ENCODE results near the gene OCSTAMP.

OCSTAMP gene

DNA sequence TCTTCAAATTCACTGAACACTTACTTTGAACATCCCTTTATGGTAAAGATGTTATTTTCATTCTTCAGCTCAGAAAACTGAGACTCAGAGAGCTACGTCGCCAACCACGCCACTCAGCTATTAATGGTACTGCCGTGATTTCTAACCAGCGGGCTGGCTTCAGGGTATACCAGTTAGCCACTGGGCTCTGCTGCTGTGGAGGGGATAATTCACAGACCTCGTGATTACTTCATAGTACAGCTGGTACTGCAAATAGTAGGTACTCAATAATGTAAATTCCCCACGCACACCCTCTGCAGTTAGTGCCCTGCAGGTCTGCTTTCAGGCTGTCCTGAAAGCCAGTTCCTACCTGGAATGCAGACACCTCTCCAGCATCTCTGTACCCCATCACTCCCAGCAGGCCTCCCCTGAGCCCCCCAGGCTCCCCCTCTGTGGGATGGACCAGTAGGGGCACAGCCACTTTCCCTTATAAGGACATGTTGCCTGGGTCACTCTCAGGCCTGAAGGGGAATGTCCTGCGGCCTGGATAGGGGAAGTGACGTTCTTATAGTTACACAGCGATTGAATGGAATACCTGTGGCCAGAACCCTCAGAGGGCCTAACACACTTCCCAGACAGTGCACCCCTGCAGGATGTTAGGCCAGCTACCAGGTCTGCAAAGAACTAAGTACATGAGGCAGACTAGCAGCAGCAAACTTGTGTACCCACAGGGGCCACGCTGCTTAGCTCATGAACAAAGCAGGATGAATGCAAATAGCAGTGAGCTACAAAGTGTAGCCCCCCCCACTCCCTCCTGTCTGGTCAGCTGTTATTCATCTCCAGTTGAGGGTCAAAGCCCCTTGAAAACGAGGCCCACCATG lies 1.3 kb upstream of the OCSTAMP start:
- DNase-seq, result no peak

DNA sequence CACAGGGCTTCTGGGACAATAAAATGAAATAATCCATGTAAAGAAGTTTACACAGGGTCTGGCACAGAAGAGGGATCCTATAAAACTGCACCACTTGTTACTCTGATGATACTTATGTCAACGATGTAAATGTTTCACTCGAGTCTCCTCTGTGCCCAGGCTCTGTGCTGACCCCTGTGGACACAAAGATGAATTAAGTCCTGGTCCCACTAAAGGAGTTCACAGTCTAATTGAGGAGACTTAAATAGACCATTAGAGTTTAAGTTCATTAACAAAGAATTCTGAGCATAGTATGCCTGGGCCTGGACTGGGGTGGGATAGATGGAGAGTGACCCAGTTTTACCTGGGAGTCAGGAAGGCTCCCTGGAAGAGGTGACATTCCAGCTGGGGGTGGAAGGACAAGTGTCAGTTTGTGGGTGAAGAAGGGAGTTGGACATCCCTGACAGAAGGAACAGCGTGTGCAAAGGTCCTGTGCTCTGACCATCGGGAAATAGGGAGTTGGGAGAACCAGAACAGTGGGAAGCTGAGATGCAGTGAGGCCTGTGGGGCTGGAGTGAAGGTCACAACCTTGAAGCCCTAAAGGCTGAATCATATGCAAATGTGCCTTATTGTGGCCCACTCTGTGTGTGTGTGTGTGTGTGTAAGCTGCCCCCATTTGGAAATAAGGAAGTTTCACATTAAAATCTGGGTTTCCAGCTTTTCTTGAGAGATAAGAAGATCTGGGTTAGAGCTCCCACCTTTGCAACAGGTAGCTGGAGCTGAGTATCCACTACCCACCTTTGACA lies 1.1 kb downstream of the OCSTAMP start:
- no peak for DNase-seq

DNA sequence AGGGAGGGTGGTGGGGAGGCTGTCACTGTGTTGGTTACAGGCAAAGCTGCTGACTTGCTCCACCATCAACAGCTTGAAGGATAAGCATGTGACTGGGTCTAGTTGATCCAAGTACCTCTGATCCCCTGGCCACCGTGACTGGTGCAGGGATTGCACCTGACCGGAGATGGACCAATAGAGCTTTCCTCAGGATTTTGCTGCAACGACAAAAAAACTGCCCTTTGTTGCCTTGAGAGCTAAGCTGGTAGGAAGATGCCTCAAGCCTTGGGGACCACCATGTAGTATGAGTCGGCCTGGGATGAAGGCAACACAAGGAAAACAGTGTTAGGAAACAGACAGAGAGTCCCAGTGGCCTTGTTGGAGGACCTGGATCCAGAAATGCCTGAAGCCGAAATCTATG lies 1.8 kb downstream of the OCSTAMP start:
- DNase-seq, result no peak

DNA sequence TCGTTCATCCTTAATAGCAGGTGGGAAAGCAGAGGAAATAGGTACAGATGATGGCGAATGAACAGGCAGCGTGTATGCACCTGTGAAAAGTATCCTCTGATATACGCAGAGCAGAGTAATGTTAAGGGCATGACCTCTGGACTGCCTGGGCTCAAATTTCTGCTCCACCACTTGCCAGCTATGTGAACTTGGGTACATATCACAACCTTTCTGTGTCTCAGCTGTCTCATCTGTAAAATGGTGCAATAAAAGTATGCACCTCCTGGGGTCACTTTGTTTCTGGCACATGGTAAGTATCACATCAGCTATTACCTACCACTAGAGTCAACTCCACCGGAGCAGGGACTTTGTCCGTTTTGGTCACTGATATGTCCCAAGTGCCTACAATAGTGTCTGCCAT lies 2.5 kb downstream of the OCSTAMP start:
- DNase-seq, result no peak

DNA sequence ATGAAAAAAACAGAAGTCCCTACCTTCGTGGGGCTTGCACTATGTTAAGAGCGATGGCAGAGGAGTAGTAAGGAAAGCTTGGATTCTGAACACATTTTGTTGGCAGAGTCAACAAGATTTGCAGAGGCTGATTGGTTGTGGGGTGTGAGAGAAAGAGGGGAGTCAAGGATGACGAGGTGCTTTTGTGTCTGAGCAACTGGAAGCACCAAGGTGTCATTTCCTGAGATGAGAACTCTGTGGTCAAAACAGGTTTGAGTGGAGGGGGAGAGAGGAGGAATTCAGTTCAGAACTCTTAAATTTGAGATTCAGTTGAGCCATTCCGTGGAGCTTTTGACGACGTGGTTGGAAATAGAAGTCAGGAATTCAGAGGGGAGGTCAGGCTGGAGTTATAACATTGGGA lies 3.5 kb downstream of the OCSTAMP start:
- no peak for DNase-seq

DNA sequence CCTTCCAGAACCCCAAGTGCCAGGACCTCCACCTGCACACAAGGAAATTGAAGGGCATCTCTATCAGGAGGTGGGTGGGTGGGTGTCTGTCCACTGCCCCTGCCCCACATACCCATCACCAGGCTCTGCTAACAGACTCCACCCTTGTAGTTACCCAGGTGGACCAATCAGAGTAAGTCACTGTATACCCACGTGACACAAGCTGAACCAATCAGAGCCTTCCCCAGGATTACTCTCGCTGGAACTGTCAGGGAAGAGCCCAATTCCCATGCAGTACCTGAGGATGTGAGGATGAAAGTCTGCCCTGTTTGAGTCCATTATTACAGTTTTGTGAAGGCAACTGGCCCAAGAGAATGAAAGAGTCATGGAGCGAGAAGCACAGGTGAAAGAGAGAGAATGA lies 4.2 kb downstream of the OCSTAMP start:
- no peak for DNase-seq

DNA sequence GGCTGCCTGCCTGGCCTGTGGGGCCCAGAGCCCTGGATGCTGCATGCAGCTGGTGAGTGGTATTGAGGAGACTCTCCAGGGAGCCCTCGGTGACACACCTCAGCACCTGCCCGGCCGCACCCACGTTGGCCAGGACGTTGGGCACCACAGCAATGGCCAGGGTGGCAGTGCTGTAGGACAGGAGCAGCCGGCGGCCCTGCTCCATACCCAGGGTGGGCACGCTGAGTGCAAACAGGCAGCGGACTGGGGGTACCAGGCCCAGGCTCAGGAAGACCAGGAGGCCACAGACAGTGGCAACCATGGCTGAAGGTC lies 4.7 kb downstream of the OCSTAMP start:
- DNase-seq, result no peak

DNA sequence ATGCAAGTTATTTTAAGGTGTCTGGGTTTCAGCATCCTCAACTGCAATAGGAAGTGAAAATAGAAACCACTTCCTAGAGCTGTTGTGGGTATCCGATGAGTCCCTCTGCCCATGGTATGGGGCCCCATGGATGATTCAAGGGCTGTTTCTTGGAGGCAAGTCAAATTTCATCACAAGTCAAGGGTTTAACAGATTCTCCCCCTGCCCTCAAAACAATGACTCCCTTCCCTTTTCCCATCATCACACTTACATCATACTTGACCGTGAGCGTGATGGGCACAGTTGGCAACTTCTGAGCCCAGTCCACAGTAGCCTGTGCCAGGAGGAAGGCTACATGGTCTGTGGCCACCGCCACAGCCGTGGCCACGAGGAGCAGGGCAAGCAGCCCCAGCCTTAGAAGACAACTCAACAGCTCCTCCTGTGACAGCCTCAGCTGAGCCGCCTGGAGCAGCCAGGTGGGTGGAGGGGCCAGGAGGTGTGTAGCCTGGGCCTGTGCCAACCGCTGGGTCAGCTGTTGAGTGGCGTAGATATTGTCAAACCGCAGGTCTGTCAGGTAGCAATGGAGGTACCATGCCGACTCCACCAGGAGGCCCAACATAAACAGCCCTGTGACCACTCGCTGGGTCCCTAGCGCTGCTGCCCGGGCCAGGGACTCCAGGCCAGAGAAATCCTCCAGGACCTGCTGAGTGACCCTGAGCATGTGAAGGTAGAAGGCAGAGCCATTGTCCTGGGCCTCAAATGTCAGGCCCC lies 5.2 kb downstream of the OCSTAMP start:
- no peak for DNase-seq

DNA sequence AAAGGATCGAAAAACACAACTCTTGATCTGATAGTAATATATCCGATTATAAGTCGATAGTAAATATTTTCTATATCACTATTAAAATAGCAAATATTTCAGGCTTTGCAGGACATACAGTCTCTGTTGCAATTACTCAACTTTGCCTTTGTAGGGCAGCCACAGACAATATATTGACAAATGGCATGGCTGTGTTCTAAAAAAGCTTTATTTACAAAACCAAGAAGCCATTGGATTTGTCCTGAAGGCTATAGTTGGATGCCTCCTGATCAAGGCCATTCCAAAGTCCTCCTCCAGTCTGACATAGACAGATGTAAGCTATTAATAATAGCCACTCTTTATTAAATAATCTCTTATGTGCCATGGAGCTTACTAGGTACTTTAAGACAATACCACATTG lies 5.9 kb downstream of the OCSTAMP start:
- DNase-seq, result no peak

DNA sequence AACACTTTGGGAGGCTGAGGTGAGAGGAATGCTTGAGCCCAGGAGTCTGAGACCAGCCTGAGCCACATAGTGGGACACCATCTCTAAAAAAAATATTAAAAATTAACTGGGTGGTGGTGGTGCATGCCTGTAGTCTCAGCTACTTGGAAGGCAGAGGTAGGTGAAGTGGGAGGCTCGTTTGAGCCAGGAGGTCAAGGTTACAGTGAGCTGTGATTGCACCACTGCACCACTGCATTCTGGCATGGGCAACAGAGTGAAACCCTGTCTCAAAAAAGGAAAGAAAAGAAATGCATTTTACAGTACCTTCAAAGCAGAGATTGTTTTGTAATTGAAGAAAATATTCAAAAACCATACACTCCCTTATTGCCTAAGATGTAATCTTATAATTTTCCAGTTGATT lies 6.5 kb downstream of the OCSTAMP start:
- DNase-seq, result no peak

DNA sequence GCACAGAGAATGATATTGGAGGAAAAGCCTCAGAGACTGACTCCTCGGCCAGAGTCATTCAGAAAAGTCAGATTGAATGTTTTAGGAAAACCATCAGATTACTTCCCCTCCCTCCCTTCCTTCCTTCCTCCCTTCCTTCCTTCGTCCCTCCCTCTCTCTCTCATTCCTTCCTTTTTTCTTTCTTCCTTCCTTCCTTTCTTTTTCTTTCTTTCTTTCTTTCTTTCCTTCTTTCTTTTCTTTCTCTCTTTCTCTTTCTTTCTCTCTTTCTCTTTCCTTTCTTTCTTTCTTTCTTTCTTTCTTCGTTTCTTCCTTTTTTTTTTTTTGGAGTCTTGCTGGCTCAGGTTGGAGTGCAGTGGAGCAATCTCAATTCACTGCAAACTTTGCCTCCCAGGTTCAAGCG lies 7.4 kb downstream of the OCSTAMP start:
- no peak for DNase-seq

DNA sequence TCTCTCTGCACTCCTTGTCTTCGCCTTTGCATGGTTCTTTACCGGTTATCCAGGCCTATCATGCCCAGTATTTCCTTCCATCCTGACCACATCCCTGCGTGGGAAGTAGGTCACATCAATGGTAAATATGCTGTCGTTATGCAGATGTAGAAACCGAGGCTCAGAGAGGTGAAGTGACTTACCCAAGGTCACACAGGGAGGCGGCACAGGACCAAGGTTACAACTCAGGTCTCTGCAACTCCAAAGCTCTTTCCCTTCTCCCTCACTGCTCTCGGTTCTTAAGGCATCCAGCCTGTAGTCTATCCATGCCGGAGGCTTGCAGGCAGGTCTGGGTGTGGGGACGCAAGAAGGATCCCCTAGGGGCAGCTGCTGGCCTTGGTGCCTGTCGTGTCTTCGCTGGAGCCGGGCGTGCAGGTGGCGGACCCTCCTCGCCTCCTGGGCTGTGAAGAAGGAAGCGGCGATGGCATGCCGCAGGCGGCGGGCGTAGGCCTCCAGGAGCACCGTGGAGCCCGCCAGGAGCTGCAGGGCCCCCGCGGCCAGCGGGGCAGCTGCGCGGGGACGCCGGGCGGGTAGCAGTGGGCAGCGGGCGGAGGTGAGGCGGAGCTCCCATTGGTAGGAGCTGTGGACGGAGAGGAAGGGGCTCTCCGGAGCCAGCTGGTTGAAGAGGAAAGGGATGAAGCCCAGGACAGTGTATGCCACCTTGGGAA lies 9.1 kb downstream of the OCSTAMP start:
- no peak for DNase-seq

DNA sequence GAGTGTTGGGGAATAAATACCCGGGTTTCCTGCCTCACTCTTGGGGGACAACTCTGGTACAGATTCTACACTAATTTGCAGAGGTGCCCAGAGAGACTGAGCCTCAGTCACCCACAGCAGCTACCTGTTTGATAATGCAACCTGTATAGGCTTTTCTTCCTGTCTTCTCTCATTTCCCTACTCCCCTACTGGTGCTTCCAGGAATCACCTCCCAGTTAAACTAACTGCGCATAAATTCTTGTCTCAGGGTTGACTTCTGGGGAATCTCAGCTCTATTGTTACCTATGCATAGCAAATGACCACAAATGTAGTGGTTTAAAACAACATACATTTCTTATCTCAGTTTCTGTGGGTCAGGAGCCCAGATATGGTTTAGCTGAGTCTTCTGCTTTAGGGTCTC lies 11.3 kb downstream of the OCSTAMP start:
- no peak for DNase-seq

DNA sequence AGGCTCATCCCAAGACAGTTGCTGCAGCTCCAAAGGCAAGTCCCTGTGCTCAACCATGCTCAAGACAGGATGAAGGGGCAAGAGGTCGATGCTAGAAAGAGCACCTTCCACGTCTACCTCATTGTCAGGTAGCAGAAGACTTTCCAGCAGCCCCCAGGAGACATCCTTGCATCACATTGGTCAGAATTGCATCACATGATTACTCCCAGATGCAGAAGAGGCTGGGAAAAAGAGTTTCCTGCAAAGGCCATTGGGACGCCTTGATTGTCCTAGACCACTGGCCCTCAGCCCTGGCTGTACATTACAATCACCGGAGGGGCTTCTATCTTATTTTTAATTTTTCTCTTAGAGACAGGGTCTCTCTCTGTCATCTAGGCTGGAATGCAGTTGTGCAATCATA lies 19.8 kb downstream of the OCSTAMP start:
- DNase-seq, result no peak

DNA sequence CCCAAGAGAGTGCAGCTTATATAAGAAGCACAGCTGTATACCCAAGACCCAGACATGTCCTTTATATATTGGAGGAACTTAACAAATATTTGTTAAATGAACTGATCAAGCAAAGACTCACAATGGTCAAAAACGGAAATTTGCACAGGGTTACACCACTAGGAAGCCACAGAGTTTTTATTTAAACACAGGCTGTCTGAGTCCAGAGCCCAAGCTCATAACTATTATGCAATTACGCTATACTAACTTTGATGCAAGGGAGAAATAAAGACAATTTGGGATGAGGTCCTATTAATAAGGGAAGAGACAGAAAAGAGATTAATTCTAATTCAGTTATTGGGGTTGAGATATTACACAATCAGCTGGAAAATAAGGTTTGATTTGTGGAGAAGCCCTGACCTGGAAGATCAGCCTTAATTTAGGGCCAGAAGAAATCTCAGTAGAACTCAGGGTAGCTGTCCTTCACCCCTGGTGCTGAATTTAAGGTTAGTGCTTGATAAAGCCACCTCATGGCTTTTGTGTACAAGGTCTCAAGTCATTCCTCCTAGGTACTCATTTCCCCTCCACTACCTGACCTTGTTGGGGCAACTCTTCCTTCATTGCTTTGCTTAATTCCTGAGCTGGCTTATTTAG lies 26.6 kb downstream of the OCSTAMP start:
- DNase-seq, result no peak

DNA sequence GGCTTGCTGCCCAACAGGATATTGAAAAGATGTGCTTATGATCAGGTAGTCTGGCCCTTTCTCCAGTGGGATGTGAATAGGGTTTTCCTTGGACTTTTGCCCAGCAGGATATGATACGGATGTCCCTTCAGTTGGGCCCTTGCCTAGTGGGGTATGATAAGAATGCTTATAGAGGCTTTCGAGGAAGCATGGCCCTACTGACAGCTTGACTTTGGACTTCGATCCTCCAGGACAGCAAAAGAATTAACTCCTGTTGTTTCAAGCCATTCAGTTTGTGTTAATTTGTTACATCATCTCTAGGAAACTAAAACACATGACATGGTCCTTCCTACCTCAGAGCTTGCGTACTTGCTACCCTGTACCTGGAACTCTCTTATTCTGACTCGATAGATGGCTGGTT lies 27.3 kb downstream of the OCSTAMP start:
- no peak for DNase-seq

DNA sequence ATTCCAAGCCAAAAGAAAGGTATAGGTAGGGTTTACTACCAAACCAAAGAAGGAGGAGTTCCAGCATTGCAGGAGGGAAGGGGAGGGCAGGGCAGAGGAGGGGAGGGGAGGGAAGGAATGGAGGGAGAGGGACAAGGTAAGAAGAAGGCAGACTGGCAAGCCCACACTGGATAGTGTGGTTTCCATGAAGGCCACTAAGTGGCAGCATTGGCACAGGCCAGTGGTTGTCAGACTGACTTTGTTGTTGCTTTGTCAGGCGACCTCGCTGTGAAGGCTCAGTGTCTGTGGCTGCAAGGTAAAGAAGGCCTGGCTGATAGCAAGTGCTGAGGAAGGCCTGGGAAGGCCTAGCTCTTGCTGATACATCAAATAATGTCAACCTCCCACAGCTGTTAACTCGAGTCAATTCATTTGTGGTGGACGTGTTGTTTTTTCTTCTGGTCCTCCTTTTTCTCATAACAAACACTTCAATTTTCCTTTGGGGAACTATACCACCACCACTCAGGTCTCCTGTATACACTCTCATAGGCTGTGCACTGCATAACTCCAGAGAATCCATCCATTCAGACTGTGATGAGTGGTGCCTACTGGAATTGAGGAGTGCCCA lies 29.4 kb downstream of the OCSTAMP start:
- DNase-seq, result no peak

DNA sequence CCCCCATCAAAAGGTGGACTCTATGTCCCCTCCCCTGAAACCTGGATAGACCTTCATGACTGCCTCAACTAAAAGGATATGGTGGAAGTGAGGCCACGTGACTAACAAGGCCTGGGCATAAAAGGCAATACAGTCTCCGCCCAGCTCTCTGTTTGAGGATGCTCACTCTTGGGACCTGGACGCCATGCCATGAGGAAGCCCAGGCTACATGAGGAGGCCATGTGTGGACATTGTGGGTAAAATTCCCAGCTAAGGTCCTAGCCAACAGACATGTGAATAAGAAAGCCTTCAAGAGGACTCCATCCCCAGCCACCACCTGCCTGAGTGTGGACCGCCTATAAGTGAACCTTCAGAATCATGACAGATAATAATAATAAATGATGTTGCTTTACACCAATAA lies 29.9 kb downstream of the OCSTAMP start:
- no peak for DNase-seq

DNA sequence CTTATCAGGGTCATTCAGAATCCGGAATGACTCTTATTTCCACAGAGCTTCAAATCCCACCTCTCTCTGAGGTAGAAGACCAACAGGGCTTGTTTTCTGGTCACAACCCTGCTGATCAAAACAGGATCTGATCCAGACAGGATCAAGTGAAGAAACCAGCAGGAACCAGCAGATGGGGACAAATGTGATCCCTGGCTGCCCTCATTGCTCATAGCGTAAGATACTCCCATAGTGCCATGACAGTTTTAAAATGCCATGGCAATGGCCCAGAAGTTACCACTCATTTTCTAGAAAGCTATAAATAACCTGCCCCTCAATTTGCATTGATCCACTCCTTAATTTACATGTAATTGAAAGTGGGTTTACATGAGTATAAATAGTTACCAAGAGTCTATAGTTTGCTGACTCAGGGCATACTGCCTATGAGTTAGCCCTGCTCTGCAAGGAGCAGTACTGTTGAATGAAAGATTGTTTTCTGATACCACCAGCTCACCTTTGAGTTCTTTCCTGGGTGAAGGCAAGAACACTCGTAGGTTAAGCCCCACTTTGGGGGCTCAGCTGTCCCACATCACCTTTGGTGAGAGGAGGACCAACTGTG lies 30.9 kb downstream of the OCSTAMP start:
- no peak for DNase-seq

DNA sequence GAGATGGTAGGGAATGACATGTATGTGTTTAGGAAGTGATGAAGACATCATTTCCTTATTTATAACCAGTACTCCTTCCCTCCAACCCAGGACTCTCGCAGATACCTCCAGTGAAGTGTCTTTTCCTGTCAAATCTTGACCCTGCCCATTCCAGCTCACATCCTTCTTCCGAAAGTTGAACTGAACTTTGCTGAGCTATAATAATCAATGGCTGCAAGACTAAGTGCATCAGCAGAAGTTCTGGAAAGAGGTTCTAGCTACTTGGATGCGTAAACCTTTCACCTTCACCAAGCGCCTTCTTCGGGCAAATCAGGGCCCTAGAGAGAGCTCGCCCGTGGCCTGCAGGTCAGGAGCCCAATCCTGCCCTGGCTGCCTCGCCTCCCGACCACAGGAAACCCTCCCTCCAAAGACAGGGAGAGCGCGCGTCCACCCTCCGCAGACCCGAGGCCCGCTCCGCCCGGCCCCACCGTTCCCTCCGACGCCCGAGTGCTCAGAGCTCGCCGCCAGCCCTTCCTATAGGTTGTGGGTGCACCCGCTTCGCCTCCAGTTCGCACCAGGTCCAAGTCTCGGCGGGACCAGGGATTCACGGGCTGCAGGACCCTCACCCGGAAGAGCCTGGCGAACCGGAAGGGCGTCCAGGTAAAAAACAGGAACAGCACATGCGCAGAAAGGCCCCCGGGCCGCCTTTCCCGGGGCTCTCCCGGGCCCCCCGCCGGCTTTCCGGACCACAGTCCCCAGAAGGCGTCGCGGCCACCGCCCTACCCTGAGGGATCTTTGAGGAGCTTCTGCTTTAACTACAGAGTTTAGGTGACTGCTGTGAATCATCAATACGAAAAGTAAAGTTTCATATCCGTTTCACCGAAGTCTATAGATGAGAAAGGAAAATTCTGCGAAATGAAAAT lies 37.3 kb downstream of the OCSTAMP start, which contains the start of gene ZNF334:
Gene ZNF334, minus strand, starts transcription at position 617 of the 902 bp plus-strand sequence. CDS start 1,457 bp downstream, outside the sequence.
- DNase-seq, result peak; percentile 20

DNA sequence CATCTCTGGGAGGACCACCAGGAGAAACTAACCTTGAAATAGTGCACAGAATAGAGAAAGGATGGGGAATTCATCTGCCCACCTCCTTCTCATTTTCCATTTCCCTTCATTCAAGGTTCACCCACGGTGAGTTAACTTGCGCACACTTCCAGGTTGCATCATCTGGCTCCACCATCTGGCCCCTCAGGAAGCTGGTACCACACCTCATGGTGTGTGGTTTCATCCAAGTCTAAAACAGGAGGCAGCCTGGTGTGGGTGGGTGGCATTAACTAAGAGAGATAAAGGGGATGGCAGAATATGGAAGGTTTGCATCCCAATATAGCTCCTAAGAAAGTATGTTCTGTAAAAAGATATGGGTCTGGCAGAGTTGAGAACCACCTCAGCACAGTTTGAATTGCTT lies 40.9 kb downstream of the OCSTAMP start:
- no peak for DNase-seq
